ENCODE results near the gene SNPH.

Gene SNPH

GRCh38 chr20:1292620-1293019 is 26.5 kb downstream of the SNPH start:
- H3K27ac ChIP-seq: no peak overlapping the region
- TF ChIP-seq CTCF (conservative IDR thresholded peaks at IDR 0.05): no peak

- no peak for TF ChIP-seq CTCF (conservative IDR thresholded peaks at IDR 0.05)
- no peak overlapping the region for H3K27ac ChIP-seq
Measured at GRCh38 chr20:1293641-1294379, 27.7 kb downstream of the SNPH start.

DNA sequence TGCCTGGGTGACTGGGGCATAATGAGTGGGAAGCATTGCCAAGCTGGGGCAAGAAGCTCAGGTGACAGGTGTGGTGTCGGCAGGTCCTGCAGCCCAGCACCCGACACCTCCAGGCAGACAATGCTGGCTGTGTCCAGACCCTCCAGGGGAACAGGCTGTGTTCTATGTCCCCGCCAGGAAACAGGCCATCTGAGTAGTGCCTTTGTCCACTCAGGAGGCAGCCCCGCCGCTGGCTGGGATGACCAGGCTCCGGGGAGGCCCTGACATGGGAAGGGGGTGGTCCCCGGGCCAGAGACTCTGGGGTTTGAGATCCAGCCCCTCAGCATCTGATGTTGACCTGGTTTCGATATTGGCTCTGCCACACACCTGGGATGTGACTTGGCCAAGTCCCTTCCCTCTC is 28.4 kb downstream of the SNPH start:
- no peak overlapping the region for H3K27ac ChIP-seq
- no peak for TF ChIP-seq CTCF (conservative IDR thresholded peaks at IDR 0.05)

DNA sequence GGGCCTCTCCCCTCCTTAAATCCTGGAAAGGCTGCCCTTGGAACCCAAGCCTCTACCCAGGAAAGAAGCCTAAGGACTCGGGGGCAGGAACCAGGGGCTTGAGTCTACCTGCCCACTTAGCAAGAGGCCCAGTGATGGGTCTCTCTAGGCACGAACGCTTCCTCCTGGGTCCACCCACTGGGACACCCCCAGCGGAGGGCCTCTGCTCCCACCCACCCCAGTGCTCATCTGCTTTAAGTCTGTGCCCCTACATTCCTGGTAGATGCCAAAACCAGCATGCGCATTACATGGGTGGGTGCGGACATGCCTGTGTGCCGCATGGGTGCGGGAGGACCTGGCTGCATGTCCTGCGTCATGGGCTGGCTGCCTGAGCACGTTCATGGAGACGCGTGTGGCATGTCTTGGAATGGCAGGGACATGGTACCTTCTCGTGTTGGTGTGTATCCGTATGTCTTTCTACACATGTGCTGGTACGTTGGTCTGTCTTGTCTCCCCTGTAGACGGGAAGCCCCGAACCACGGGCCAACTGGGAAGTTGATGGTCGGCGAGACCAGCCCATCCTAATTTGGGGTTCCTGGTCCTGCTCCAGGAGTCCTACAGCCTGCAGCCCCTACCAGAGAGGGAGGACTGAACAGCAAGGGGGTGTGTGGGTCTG is 29.3 kb downstream of the SNPH start:
- no peak for TF ChIP-seq CTCF (conservative IDR thresholded peaks at IDR 0.05)
- H3K27ac ChIP-seq: no peak overlapping the region

GRCh38 chr20:1296117-1296610 is 30.1 kb downstream of the SNPH start:
- no peak overlapping the region for H3K27ac ChIP-seq

GRCh38 chr20:1296922-1297321 is 30.8 kb downstream of the SNPH start:
- no peak overlapping the region for H3K27ac ChIP-seq
- no peak for TF ChIP-seq CTCF (conservative IDR thresholded peaks at IDR 0.05)

More at GRCh38 chr20:1296117-1296610, 30.1 kb downstream of the SNPH start:
- TF ChIP-seq CTCF (conservative IDR thresholded peaks at IDR 0.05): no peak

GRCh38 chr20:1297486-1297885 is 31.4 kb downstream of the SNPH start:
- H3K27ac ChIP-seq: no peak overlapping the region
- TF ChIP-seq CTCF (conservative IDR thresholded peaks at IDR 0.05): no peak
